K562 (cell line): ENCODE results near the gene MPV17L2.

Experiments
- CBX2 ChIP-seq: fragments of 200-600 bp; sonication (generic); IDR thresholded peaks from one replicate; pipeline ENCODE4 v1.6.1; 2012; ENCODE audit warnings: mild to moderate bottlenecking, low read length, inconsistent platforms; ENCODE audit not compliant: insufficient read depth, poor library complexity, severe bottlenecking
- EHMT2 ChIP-seq: fragments of 450-650 bp; IDR thresholded peaks from 2 replicates; pipeline ENCODE4 v1.6.1; 2018; ENCODE audit warnings: antibody characterized with exemption
- ESRRA ChIP-seq: fragments of 450-650 bp; IDR thresholded peaks from 2 replicates; pipeline ENCODE4 v1.6.1; 2014; ENCODE audit warnings: low read depth, mild to moderate bottlenecking, moderate library complexity, borderline replicate concordance
- EZH2 ChIP-seq: IDR thresholded peaks from 2 replicates; pipeline ENCODE4 v1.6.1; 2012; ENCODE audit warnings: low read depth, mild to moderate bottlenecking, inconsistent platforms, low read length, borderline replicate concordance
- GABPA ChIP-seq: fragments of 200-800 bp; sonication (Bioruptor generic); conservative IDR thresholded peaks from 2 replicates; pipeline ENCODE4 v1.6.1; 2016; ENCODE audit warnings: low read depth, missing genetic modification characterization, missing compliant biosample characterization
- MTF1 ChIP-seq: fragments of 250-450 bp; sonication (Bioruptor Pico); IDR thresholded peaks from 2 replicates; pipeline ENCODE4 v1.9.0; 2021; ENCODE audit warnings: moderate library complexity, mild to moderate bottlenecking, inconsistent platforms, borderline replicate concordance
- NFIC ChIP-seq: fragments of 450-650 bp; IDR thresholded peaks from 2 replicates; pipeline ENCODE4 v1.6.1; 2017; ENCODE audit warnings: mild to moderate bottlenecking, inconsistent platforms
- NFYB ChIP-seq: IDR thresholded peaks from 2 replicates; pipeline ENCODE4 v1.6.1; 2011; ENCODE audit warnings: mild to moderate bottlenecking, moderate library complexity; ENCODE audit not compliant: insufficient read length; ENCODE audit errors: extremely low read depth
- SMARCA4 ChIP-seq: fragments of 450-650 bp; IDR thresholded peaks from 2 replicates; pipeline ENCODE4 v1.6.1; 2016
- ZNF311 ChIP-seq: fragments of 250-450 bp; sonication (Bioruptor Pico); IDR thresholded peaks from 2 replicates; pipeline ENCODE4 v1.4.0; 2020; ENCODE audit warnings: mild to moderate bottlenecking, moderate library complexity
- TF ChIP-seq, protein P1 (sequence below), 3 experiments: IDR thresholded peaks in 2 of 3; conservative IDR thresholded peaks in 1 of 3; 2 replicates each; pipeline ENCODE4 v1.5.1; 2011 to 2012; ENCODE audit warnings: low read length in 3 of 3, mild to moderate bottlenecking in 3 of 3, control low read depth in 2 of 3, improper control_type of control experiment in 1 of 3, inconsistent platforms in 1 of 3, low read depth in 1 of 3, mixed read lengths in 1 of 3, moderate library complexity in 1 of 3; ENCODE audit not compliant: insufficient read depth in 2 of 3
- TF ChIP-seq, protein P2 (sequence below): fragments of 250-450 bp; sonication (Bioruptor Pico); IDR thresholded peaks from 2 replicates; pipeline ENCODE4 v1.8.0; 2021; ENCODE audit warnings: moderate library complexity, mild to moderate bottlenecking, inconsistent platforms
- TF ChIP-seq, protein P3 (sequence below): sonication (generic); formaldehyde crosslinking; IDR thresholded peaks from 2 replicates; pipeline ENCODE4 v1.5.0; 2020; ENCODE audit warnings: missing genetic modification reagents
- TF ChIP-seq, protein P4 (sequence below): sonication (generic); formaldehyde crosslinking; IDR thresholded peaks from 2 replicates; pipeline ENCODE4 v1.8.0; 2022; ENCODE audit warnings: mild to moderate bottlenecking, missing genetic modification reagents

DNA sequence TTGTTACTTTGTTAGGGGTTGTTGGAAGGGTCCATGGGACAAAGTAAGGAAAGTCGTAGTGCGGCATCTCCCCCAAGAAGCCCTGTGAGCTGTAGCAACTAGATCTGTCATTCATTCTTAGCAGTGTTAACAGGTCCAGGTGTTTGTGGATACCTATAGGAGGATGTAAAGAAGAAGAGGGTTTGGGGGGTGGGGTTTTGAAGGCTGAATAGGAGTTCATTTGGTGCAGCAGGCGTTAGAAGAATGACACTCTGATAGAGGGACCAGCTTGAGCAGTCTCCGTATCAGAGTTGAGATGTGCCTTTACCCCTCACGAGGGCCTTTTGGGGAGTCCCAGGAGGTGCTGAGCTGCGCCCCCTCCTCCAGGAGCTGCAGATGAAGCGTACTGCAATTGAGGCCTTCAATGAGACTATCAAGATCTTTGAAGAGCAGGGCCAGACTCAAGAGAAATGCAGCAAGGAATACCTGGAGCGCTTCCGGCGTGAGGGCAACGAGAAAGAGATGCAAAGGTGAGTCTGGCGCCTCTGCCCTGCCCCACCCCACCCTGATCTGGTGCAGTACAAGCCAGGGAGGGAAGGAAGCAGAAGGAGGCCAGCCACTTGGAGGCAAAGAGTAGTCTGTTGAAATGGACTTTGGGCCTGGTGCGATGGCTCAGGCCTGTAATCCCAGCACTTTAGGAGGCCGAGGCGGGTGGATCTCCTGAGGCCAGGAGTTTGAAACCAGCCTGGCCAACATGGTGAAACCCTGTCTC is 27.0 kb upstream of the MPV17L2 start:
- TF ChIP-seq ZNF311 (CRISPR knock-in tag) (no peak), ESRRA (no peak), GABPA (tag) (no peak), EHMT2 (no peak), CBX2 (no peak), EZH2 (no peak), NFYB (no peak), SMARCA4 (no peak), NFIC (no peak), MTF1 (CRISPR knock-in tag) (no peak)
- TF ChIP-seq, protein P1, sequence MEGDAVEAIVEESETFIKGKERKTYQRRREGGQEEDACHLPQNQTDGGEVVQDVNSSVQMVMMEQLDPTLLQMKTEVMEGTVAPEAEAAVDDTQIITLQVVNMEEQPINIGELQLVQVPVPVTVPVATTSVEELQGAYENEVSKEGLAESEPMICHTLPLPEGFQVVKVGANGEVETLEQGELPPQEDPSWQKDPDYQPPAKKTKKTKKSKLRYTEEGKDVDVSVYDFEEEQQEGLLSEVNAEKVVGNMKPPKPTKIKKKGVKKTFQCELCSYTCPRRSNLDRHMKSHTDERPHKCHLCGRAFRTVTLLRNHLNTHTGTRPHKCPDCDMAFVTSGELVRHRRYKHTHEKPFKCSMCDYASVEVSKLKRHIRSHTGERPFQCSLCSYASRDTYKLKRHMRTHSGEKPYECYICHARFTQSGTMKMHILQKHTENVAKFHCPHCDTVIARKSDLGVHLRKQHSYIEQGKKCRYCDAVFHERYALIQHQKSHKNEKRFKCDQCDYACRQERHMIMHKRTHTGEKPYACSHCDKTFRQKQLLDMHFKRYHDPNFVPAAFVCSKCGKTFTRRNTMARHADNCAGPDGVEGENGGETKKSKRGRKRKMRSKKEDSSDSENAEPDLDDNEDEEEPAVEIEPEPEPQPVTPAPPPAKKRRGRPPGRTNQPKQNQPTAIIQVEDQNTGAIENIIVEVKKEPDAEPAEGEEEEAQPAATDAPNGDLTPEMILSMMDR (IDR thresholded peaks at IDR 0.05 in 2 of 3, conservative IDR thresholded peaks at IDR 0.05 in 1 of 3; ENCODE audit: insufficient read depth in 2 of 3, low read depth in 1 of 3, low read length in 3 of 3) = no peak
- TF ChIP-seq, protein P2, sequence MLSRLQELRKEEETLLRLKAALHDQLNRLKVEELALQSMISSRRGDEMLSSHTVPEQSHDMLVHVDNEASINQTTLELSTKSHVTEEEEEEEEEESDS (CRISPR knock-in tag) = no peak
- TF ChIP-seq, protein P3, sequence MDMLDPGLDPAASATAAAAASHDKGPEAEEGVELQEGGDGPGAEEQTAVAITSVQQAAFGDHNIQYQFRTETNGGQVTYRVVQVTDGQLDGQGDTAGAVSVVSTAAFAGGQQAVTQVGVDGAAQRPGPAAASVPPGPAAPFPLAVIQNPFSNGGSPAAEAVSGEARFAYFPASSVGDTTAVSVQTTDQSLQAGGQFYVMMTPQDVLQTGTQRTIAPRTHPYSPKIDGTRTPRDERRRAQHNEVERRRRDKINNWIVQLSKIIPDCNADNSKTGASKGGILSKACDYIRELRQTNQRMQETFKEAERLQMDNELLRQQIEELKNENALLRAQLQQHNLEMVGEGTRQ = no peak
- TF ChIP-seq, protein P4, sequence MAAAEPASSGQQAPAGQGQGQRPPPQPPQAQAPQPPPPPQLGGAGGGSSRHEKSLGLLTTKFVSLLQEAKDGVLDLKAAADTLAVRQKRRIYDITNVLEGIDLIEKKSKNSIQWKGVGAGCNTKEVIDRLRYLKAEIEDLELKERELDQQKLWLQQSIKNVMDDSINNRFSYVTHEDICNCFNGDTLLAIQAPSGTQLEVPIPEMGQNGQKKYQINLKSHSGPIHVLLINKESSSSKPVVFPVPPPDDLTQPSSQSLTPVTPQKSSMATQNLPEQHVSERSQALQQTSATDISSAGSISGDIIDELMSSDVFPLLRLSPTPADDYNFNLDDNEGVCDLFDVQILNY = no peak
